Stimulated activated naive CD8-positive, alpha-beta T cell treated with anti-CD3 and anti-CD28 coated beads, Interleukin-15, amount 100 ng/mL, for 72 hours (primary cell): Measurements from ENCODE around the gene NAGLU.

Experiments
- ATAC-seq: fragments of 150-1000 bp; cut with Tn5 transposase; 2 replicates; pipeline ENCODE4 v1.10.0; 2021; ENCODE audit warnings: mild to moderate bottlenecking, moderate library complexity
- DNase-seq, 2 donors: peaks; one replicate each; pipeline ENCODE4 v3.0.0; 2021 to 2022
- H3K27ac Mint-ChIP-seq, 2 donors: one replicate each; pipeline ENCODE4 v1.8.0; 2022; ENCODE audit warnings: mild to moderate bottlenecking in 2 of 2, mixed read lengths in 2 of 2, moderate library complexity in 2 of 2
- H3K27me3 Mint-ChIP-seq: one replicate; pipeline ENCODE4 v1.8.0; 2022; ENCODE audit warnings: mixed read lengths
- H3K4me1 Mint-ChIP-seq: one replicate; pipeline ENCODE4 v1.8.0; 2022; ENCODE audit warnings: mild to moderate bottlenecking, mixed read lengths
- H3K4me3 Mint-ChIP-seq, 2 donors: one replicate each; pipeline ENCODE4 v1.8.0; 2022; ENCODE audit warnings: mild to moderate bottlenecking in 2 of 2, mixed read lengths in 2 of 2, moderate library complexity in 1 of 2
- H3K9me3 Mint-ChIP-seq, 2 donors: one replicate each; pipeline ENCODE4 v1.8.0; 2022; ENCODE audit warnings: mixed read lengths in 2 of 2

NAGLU gene

GRCh38 chr17:42563543-42563942 is 27.5 kb downstream of the NAGLU start:
- no peak for DNase-seq
- H3K4me1 Mint-ChIP-seq: peaks cover 71% of the 10 kb centered on the region

GRCh38 chr17:42563950-42564349 is 27.9 kb downstream of the NAGLU start:
- DNase-seq: no peak
- Mint-ChIP-seq H3K9me3 (no peaks in the 10 kb centered on the region), H3K4me1 (peaks cover 75% of the 10 kb centered on the region), H3K4me3 (peak overlapping the region; percentile 93 to 98), H3K27me3 (no peaks in the 10 kb centered on the region), H3K27ac (peak overlapping the region; percentile 23 to 71)
- ATAC-seq: no peak

More at GRCh38 chr17:42563543-42563942, 27.5 kb downstream of the NAGLU start:
- no peak for ATAC-seq
- Mint-ChIP-seq H3K27me3 (no peaks in the 10 kb centered on the region), H3K9me3 (no peaks in the 10 kb centered on the region), H3K27ac (peak overlapping the region in 1 of 2 donors; percentile 23), H3K4me3 (peak overlapping the region; percentile 93 to 98)

- Mint-ChIP-seq H3K9me3 (no peaks in the 10 kb centered on the region), H3K4me3 (no peak overlapping the region), H3K27me3 (no peaks in the 10 kb centered on the region), H3K4me1 (peaks cover 85% of the 10 kb centered on the region), H3K27ac (no peak overlapping the region)
- ATAC-seq: no peak
- no peak for DNase-seq
Measured at GRCh38 chr17:42564815-42565522, 28.9 kb downstream of the NAGLU start.

GRCh38 chr17:42565523-42566214 is 29.6 kb downstream of the NAGLU start:
- Mint-ChIP-seq H3K27ac (peak overlapping the region in 1 of 2 donors; percentile 95), H3K9me3 (no peaks in the 10 kb centered on the region), H3K4me3 (peak overlapping the region; percentile 93 to 94), H3K4me1 (peaks cover 86% of the 10 kb centered on the region), H3K27me3 (no peaks in the 10 kb centered on the region)
- ATAC-seq: no peak
- no peak for DNase-seq

- DNase-seq: no peak
- Mint-ChIP-seq H3K27me3 (no peaks in the 10 kb centered on the region), H3K4me1 (peaks cover 90% of the 10 kb centered on the region), H3K4me3 (peak overlapping the region; percentile 93 to 94), H3K27ac (peak overlapping the region; percentile 93 to 95), H3K9me3 (no peaks in the 10 kb centered on the region)
- ATAC-seq: no peak
Measured at GRCh38 chr17:42566215-42566882, 30.3 kb downstream of the NAGLU start.

- no peaks in the 10 kb centered on the region for H3K27me3 Mint-ChIP-seq
- ATAC-seq (peak; percentile 82), DNase-seq (peak; percentile 92 to 94)
- H3K27ac Mint-ChIP-seq: peak within 1 kb of the TSS; percentile 93 to 95
- peak within 1 kb of the TSS; percentile 93 to 94 for H3K4me3 Mint-ChIP-seq
- peaks cover 89% of the 10 kb centered on the region for H3K4me1 Mint-ChIP-seq
- H3K9me3 Mint-ChIP-seq: no peaks in the 10 kb centered on the region
Measured at GRCh38 chr17:42566883-42567573, 31.0 kb downstream of the NAGLU start, which contains the start of gene MLX. Gene MLX, plus strand, starts transcription at chr17:42567100. Its CDS starts 25 bp downstream, at chr17:42567125.

GRCh38 chr17:42568341-42569111 is 32.5 kb downstream of the NAGLU start:
- no peaks in the 10 kb centered on the region for H3K27me3 Mint-ChIP-seq
- H3K9me3 Mint-ChIP-seq: no peaks in the 10 kb centered on the region
- H3K27ac Mint-ChIP-seq: peak overlapping the region in 1 of 2 donors; percentile 95
- no peak for ATAC-seq
- H3K4me3 Mint-ChIP-seq: peak overlapping the region; percentile 46 to 94
- H3K4me1 Mint-ChIP-seq: peaks cover 90% of the 10 kb centered on the region
- no peak for DNase-seq

GRCh38 chr17:42571435-42572225 is 35.6 kb downstream of the NAGLU start:
- DNase-seq (no peak), ATAC-seq (no peak)
- Mint-ChIP-seq H3K27ac (peak overlapping the region in 1 of 2 donors; percentile 63), H3K9me3 (no peaks in the 10 kb centered on the region), H3K4me1 (peaks cover 88% of the 10 kb centered on the region), H3K4me3 (no peak overlapping the region), H3K27me3 (no peaks in the 10 kb centered on the region)

GRCh38 chr17:42573095-42573494 is 37.1 kb downstream of the NAGLU start:
- DNase-seq: no peak
- H3K27me3 Mint-ChIP-seq: no peaks in the 10 kb centered on the region
- peak overlapping the region; percentile 85 to 95 for H3K27ac Mint-ChIP-seq
- no peaks in the 10 kb centered on the region for H3K9me3 Mint-ChIP-seq
- H3K4me3 Mint-ChIP-seq: no peak overlapping the region
- H3K4me1 Mint-ChIP-seq: peaks cover 80% of the 10 kb centered on the region
- no peak for ATAC-seq

GRCh38 chr17:42574463-42574862 is 38.4 kb downstream of the NAGLU start:
- H3K27ac Mint-ChIP-seq: peak overlapping the region in 1 of 2 donors; percentile 69
- no peak overlapping the region for H3K4me3 Mint-ChIP-seq
- DNase-seq (no peak), ATAC-seq (no peak)
- no peaks in the 10 kb centered on the region for H3K27me3 Mint-ChIP-seq
- no peaks in the 10 kb centered on the region for H3K9me3 Mint-ChIP-seq
- peaks cover 76% of the 10 kb centered on the region for H3K4me1 Mint-ChIP-seq

GRCh38 chr17:42577140-42577531 is 41.1 kb downstream of the NAGLU start:
- no peaks in the 10 kb centered on the region for H3K9me3 Mint-ChIP-seq
- ATAC-seq (no peak), DNase-seq (peak in 1 of 2 donors; percentile 24)
- H3K27ac Mint-ChIP-seq: peak overlapping the region; percentile 97 to 99
- no peaks in the 10 kb centered on the region for H3K27me3 Mint-ChIP-seq
- H3K4me3 Mint-ChIP-seq: peak overlapping the region; percentile 98 to 100
- H3K4me1 Mint-ChIP-seq: peaks cover 58% of the 10 kb centered on the region

- Mint-ChIP-seq H3K27me3 (no peaks in the 10 kb centered on the region), H3K4me3 (peak within 1 kb of the TSS; percentile 98 to 100), H3K27ac (peak within 1 kb of the TSS; percentile 97 to 99), H3K9me3 (no peaks in the 10 kb centered on the region), H3K4me1 (peaks cover 53% of the 10 kb centered on the region)
- ATAC-seq: peak; percentile 94
- DNase-seq: peak; percentile 90 to 94
Measured at GRCh38 chr17:42577532-42578281, 41.7 kb downstream of the NAGLU start, which contains the start of gene PSMC3IP. Gene PSMC3IP, minus strand, starts transcription at chr17:42577729. Its CDS starts 43 bp downstream, at chr17:42577686.

- no peaks in the 10 kb centered on the region for H3K27me3 Mint-ChIP-seq
- peak overlapping the region; percentile 98 to 100 for H3K4me3 Mint-ChIP-seq
- peak; percentile 66 to 78 for DNase-seq
- no peaks in the 10 kb centered on the region for H3K9me3 Mint-ChIP-seq
- H3K4me1 Mint-ChIP-seq: peaks cover 46% of the 10 kb centered on the region
- H3K27ac Mint-ChIP-seq: peak overlapping the region; percentile 50 to 97
- ATAC-seq: peak; percentile 74
Measured at GRCh38 chr17:42578282-42578869, 42.3 kb downstream of the NAGLU start.
